ENCODE measurements around the gene TMEM255B.
"Not testable (repeated sequence)": the region's sequence is repeated elsewhere in the genome, so short reads cannot be mapped to it uniquely, and the experiment has no call there.

Gene TMEM255B

GRCh38 chr13:113758651-113759524 lies at the start of gene TMEM255B:
Gene TMEM255B (plus strand): TSS chr13:113759226. CDS start chr13:113759270, 44 bp downstream.
- Mint-ChIP-seq H3K9me3 (no peaks in the 10 kb centered on the region), H3K27ac (peak within 1 kb of the TSS; percentile 53), H3K36me3 (ENCODE audit: low read depth) (no peaks in the 10 kb centered on the region), H3K4me1 (ENCODE audit: low read depth) (peaks cover 16% of the 10 kb centered on the region), H3K27me3 (peaks cover 59% of the 10 kb centered on the region), H3K4me3 (peak within 1 kb of the TSS; percentile 82)

- Mint-ChIP-seq H3K4me1 (ENCODE audit: low read depth) (peaks cover 14% of the 10 kb centered on the region), H3K9me3 (no peaks in the 10 kb centered on the region), H3K27me3 (no peaks in the 10 kb centered on the region), H3K36me3 (ENCODE audit: low read depth) (no peaks in the 10 kb centered on the region), H3K4me3 (no peak overlapping the region), H3K27ac (no peak overlapping the region)
Measured at GRCh38 chr13:113722921-113723320, 36.1 kb upstream of the TMEM255B start.

- H3K4me3 Mint-ChIP-seq = peak overlapping the region; percentile 18
- peaks cover 2% of the 10 kb centered on the region for H3K27me3 Mint-ChIP-seq
- no peaks in the 10 kb centered on the region for H3K36me3 Mint-ChIP-seq (ENCODE audit: low read depth)
- H3K27ac Mint-ChIP-seq = no peak overlapping the region
- no peaks in the 10 kb centered on the region for H3K9me3 Mint-ChIP-seq
- H3K4me1 Mint-ChIP-seq (ENCODE audit: low read depth) = peaks cover 14% of the 10 kb centered on the region
Measured at GRCh38 chr13:113723410-113724015, 35.5 kb upstream of the TMEM255B start.

GRCh38 chr13:113724016-113724758 lies 34.8 kb upstream of the TMEM255B start:
- Mint-ChIP-seq H3K4me1 (ENCODE audit: low read depth) (peaks cover 14% of the 10 kb centered on the region), H3K9me3 (no peaks in the 10 kb centered on the region), H3K27me3 (peaks cover 8% of the 10 kb centered on the region), H3K4me3 (peak overlapping the region; percentile 75), H3K36me3 (ENCODE audit: low read depth) (no peaks in the 10 kb centered on the region), H3K27ac (no peak overlapping the region)

- no peaks in the 10 kb centered on the region for H3K9me3 Mint-ChIP-seq
- H3K36me3 Mint-ChIP-seq (ENCODE audit: low read depth) = no peaks in the 10 kb centered on the region
- peaks cover 9% of the 10 kb centered on the region for H3K27me3 Mint-ChIP-seq
- H3K4me3 Mint-ChIP-seq = peak overlapping the region; percentile 75
- peaks cover 14% of the 10 kb centered on the region for H3K4me1 Mint-ChIP-seq (ENCODE audit: low read depth)
- peak overlapping the region; percentile 63 for H3K27ac Mint-ChIP-seq
Measured at GRCh38 chr13:113724780-113725315, 34.2 kb upstream of the TMEM255B start.

GRCh38 chr13:113725329-113726105 lies 33.5 kb upstream of the TMEM255B start:
- H3K36me3 Mint-ChIP-seq (ENCODE audit: low read depth); H3K9me3 Mint-ChIP-seq; H3K27ac Mint-ChIP-seq; H3K4me3 Mint-ChIP-seq: not testable (repeated sequence)
- peaks cover 12% of the 10 kb centered on the region for H3K27me3 Mint-ChIP-seq
- peaks cover 14% of the 10 kb centered on the region for H3K4me1 Mint-ChIP-seq (ENCODE audit: low read depth)

- H3K9me3 Mint-ChIP-seq; H3K36me3 Mint-ChIP-seq (ENCODE audit: low read depth); H3K27ac Mint-ChIP-seq: not testable (repeated sequence)
- Mint-ChIP-seq H3K4me1 (ENCODE audit: low read depth) (peaks cover 14% of the 10 kb centered on the region), H3K27me3 (peaks cover 15% of the 10 kb centered on the region), H3K4me3 (peak overlapping the region; percentile 37)
Measured at GRCh38 chr13:113726106-113726821, 32.8 kb upstream of the TMEM255B start.

GRCh38 chr13:113726961-113727411 lies 32.0 kb upstream of the TMEM255B start:
- no peak overlapping the region for H3K4me3 Mint-ChIP-seq
- no peaks in the 10 kb centered on the region for H3K9me3 Mint-ChIP-seq
- peaks cover 15% of the 10 kb centered on the region for H3K27me3 Mint-ChIP-seq
- H3K4me1 Mint-ChIP-seq (ENCODE audit: low read depth) = peaks cover 14% of the 10 kb centered on the region
- H3K27ac Mint-ChIP-seq = no peak overlapping the region
- H3K36me3 Mint-ChIP-seq (ENCODE audit: low read depth) = no peaks in the 10 kb centered on the region

GRCh38 chr13:113728571-113729054 lies 30.4 kb upstream of the TMEM255B start:
- H3K4me3 Mint-ChIP-seq = no peak overlapping the region
- H3K9me3 Mint-ChIP-seq = no peaks in the 10 kb centered on the region
- H3K27me3 Mint-ChIP-seq = peaks cover 15% of the 10 kb centered on the region
- H3K27ac Mint-ChIP-seq = no peak overlapping the region
- H3K4me1 Mint-ChIP-seq (ENCODE audit: low read depth) = peaks cover 14% of the 10 kb centered on the region
- H3K36me3 Mint-ChIP-seq (ENCODE audit: low read depth) = no peaks in the 10 kb centered on the region

- Mint-ChIP-seq H3K9me3 (no peaks in the 10 kb centered on the region), H3K27me3 (peaks cover 15% of the 10 kb centered on the region), H3K27ac (no peak overlapping the region), H3K4me1 (ENCODE audit: low read depth) (peaks cover 7% of the 10 kb centered on the region), H3K4me3 (no peak overlapping the region), H3K36me3 (ENCODE audit: low read depth) (no peaks in the 10 kb centered on the region)
Measured at GRCh38 chr13:113729187-113730019, 29.6 kb upstream of the TMEM255B start.

- no peaks in the 10 kb centered on the region for H3K9me3 Mint-ChIP-seq
- H3K36me3 Mint-ChIP-seq (ENCODE audit: low read depth) = no peaks in the 10 kb centered on the region
- H3K4me3 Mint-ChIP-seq = no peak overlapping the region
- H3K4me1 Mint-ChIP-seq (ENCODE audit: low read depth) = no peaks in the 10 kb centered on the region
- H3K27me3 Mint-ChIP-seq = peaks cover 15% of the 10 kb centered on the region
- H3K27ac Mint-ChIP-seq = no peak overlapping the region
Measured at GRCh38 chr13:113730258-113730691, 28.8 kb upstream of the TMEM255B start.

- no peaks in the 10 kb centered on the region for H3K4me1 Mint-ChIP-seq (ENCODE audit: low read depth)
- H3K27ac Mint-ChIP-seq = no peak overlapping the region
- H3K36me3 Mint-ChIP-seq (ENCODE audit: low read depth) = no peaks in the 10 kb centered on the region
- H3K9me3 Mint-ChIP-seq = no peaks in the 10 kb centered on the region
- no peak overlapping the region for H3K4me3 Mint-ChIP-seq
- peaks cover 15% of the 10 kb centered on the region for H3K27me3 Mint-ChIP-seq
Measured at GRCh38 chr13:113730831-113731191, 28.2 kb upstream of the TMEM255B start.

All from stimulated activated naive CD8-positive, alpha-beta T cell treated with anti-CD3 and anti-CD28 coated beads, Interleukin-15, Interleukin-2, amounts not matched to agents 100 ng/mL and 50 ng/mL, for 24 hours (primary cell).